WI38 (cell line): Measurements from ENCODE around the gene ASPM.

ENCODE experiments used
- H3K4me3 ChIP-seq: 2 replicates; pipeline ENCODE4 v1.5.1; 2011; ENCODE audit warnings: low read depth, mild to moderate bottlenecking, control low read depth, low read length
- TF ChIP-seq, protein P1 (sequence below): IDR thresholded peaks from 2 replicates; pipeline ENCODE4 v1.5.1; 2012; ENCODE audit warnings: low read depth, mild to moderate bottlenecking, control low read depth, low read length

Gene ASPM, protein sequence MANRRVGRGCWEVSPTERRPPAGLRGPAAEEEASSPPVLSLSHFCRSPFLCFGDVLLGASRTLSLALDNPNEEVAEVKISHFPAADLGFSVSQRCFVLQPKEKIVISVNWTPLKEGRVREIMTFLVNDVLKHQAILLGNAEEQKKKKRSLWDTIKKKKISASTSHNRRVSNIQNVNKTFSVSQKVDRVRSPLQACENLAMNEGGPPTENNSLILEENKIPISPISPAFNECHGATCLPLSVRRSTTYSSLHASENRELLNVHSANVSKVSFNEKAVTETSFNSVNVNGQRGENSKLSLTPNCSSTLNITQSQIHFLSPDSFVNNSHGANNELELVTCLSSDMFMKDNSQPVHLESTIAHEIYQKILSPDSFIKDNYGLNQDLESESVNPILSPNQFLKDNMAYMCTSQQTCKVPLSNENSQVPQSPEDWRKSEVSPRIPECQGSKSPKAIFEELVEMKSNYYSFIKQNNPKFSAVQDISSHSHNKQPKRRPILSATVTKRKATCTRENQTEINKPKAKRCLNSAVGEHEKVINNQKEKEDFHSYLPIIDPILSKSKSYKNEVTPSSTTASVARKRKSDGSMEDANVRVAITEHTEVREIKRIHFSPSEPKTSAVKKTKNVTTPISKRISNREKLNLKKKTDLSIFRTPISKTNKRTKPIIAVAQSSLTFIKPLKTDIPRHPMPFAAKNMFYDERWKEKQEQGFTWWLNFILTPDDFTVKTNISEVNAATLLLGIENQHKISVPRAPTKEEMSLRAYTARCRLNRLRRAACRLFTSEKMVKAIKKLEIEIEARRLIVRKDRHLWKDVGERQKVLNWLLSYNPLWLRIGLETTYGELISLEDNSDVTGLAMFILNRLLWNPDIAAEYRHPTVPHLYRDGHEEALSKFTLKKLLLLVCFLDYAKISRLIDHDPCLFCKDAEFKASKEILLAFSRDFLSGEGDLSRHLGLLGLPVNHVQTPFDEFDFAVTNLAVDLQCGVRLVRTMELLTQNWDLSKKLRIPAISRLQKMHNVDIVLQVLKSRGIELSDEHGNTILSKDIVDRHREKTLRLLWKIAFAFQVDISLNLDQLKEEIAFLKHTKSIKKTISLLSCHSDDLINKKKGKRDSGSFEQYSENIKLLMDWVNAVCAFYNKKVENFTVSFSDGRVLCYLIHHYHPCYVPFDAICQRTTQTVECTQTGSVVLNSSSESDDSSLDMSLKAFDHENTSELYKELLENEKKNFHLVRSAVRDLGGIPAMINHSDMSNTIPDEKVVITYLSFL (N-terminal part only)

DNA sequence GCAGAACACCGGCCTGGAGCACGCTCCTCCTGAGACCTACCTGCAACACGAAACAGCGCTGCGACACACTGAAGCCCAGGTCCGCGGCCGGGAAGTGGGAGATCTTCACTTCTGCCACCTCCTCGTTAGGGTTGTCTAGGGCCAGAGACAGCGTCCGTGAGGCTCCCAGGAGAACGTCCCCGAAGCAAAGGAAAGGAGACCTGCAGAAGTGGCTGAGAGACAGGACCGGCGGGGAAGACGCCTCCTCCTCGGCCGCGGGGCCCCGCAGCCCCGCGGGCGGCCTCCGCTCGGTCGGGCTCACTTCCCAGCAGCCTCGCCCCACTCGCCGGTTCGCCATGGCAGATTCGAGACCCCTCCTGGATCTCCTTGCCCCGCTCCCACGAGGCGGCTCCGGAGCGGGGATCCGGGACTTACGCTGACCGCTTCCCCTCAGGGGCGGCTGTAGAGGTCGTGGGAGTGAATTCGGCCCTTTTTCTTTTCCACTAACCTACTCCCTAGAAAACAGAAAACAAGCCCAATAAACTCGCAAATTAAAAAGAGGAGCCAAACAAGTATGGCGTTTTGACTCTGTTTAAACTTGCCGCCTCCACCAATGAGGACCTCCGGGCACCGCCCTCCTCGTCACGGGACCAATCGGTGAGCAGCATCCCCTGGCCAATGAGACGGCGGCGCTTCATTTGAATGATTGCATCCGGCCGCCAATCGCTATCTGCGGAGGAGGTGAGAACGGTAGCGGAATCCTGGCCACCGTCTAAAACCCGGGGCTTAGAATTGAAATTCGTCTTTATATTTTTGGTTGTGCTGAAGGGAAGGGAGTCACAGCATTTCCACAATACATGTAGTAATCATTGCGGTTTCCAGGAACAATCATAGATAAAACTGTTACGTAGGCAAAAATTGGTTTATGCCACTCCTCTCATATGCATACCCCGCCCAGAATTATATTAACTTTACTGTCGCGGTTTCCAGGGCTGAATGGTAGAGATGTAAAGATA, at the start of gene ASPM:
TSS of gene ASPM (minus strand) at position 569 of the 995 bp plus-strand sequence. CDS start at position 337, 232 bp downstream.
- TF ChIP-seq, protein P1, sequence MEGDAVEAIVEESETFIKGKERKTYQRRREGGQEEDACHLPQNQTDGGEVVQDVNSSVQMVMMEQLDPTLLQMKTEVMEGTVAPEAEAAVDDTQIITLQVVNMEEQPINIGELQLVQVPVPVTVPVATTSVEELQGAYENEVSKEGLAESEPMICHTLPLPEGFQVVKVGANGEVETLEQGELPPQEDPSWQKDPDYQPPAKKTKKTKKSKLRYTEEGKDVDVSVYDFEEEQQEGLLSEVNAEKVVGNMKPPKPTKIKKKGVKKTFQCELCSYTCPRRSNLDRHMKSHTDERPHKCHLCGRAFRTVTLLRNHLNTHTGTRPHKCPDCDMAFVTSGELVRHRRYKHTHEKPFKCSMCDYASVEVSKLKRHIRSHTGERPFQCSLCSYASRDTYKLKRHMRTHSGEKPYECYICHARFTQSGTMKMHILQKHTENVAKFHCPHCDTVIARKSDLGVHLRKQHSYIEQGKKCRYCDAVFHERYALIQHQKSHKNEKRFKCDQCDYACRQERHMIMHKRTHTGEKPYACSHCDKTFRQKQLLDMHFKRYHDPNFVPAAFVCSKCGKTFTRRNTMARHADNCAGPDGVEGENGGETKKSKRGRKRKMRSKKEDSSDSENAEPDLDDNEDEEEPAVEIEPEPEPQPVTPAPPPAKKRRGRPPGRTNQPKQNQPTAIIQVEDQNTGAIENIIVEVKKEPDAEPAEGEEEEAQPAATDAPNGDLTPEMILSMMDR: no peak
- peak within 1 kb of the TSS; percentile 81 for H3K4me3 ChIP-seq

DNA sequence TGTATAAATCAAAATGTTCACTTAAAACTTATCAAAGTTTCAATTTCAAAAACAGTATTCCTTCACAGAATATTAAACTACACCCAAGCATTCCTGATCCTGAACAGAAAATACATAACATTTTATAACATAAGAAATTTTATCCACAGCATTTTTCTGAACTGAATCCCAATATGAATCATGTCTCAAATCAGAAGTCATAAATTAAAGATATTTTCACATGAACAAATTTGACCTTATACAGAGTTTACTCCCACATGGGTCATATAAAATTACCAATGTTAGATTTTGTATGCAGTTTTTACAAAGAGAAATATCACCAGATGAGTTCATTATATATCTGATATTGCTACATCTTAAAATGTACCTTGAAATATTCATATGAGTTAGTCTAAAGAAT, 48.6 kb upstream of the ASPM start:
- no peak overlapping the region for H3K4me3 ChIP-seq
- TF ChIP-seq, protein P1: no peak

DNA sequence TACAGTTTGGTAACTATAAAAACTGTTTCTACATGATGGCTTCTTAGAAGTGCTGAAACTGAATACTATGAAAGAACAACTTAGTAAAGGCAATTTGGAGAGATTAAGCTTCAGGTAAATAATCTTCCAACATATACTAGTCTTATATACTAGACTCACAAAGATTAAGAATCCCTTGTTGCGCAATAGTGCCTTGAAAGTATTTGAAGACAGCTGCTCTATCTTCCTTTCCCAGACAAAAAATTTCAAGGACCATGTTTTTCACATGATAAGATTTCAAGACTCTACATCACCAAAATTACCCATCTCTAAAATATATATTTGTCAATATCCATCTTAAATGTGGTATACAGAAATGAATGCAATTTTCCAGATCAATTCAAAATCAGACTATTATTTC, 37.7 kb upstream of the ASPM start:
- TF ChIP-seq, protein P1: no peak
- no peak overlapping the region for H3K4me3 ChIP-seq

DNA sequence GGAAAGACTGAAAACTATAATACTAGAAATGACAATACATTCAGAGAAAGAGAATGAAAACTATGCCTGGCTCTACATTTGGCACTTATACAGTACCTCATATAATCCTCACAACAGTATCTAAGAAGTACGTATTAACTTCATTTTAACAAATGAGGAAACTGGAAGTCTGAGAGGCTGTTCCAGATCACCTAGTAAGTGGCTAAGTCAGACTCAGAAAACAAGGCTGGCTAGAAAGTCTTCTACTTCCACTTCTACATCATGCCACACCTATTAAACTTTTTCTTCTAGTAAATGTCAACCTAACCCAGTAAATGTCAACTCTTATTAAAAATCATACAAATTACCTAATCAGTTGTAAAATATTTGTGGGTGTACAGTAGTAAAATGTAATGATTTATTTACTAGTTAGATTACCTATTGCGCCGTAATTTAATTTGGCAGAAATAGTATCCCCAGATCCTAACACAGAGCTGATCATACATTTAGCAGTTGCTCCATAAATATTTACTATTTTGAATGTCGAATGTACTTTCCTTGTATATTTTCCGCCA, 36.8 kb upstream of the ASPM start:
- no peak overlapping the region for H3K4me3 ChIP-seq
- TF ChIP-seq, protein P1: no peak

DNA sequence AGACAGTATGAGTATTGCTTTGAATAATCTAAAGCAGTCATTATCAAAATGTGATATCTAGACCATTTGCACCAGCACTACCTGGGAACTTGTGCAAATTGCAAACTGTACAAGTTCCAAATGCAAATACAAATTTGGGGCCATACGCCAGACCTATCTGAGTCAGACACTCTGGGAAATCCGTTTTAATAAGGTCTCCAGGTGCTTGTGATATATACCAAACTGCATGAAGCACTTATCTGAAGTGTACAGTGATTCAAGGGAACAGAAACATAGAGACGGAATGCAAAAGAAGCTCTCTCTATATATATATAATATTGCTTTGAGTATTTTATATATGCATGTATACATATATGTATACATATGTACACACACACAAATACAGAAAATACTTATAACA, 36.2 kb upstream of the ASPM start:
- TF ChIP-seq, protein P1: no peak
- H3K4me3 ChIP-seq: no peak overlapping the region

DNA sequence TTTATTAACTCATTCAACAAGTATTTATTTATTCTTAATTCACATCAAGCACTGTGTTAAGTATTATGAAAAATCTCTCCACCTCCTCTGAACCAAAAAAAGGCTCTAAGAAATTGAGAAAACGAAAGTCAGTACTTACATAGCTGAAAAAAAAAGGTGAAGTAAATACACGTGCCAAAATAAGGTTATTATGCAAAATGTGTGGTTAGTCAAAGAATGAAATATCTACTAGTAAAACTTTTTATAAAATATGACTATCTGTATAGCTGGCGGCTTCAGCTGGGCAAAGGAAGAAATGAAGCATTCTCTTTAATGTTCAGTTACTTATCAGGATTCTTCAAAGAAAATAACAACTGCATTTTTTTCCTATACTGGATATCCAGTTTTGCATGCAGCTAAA, 35.5 kb upstream of the ASPM start:
- no peak overlapping the region for H3K4me3 ChIP-seq
- TF ChIP-seq, protein P1: no peak
